Measurements from ENCODE around the gene PPARG.

PPARG gene

GRCh38 chr3:12420393-12420792, 131.5 kb downstream of the PPARG start:
- no peaks in the 10 kb centered on the region for H3K9me3 ChIP-seq (replicated peaks; ENCODE audit: insufficient read depth, low read length)
- no peak overlapping the region for H3K27ac ChIP-seq (ENCODE audit: low read length)
- no peaks in the 10 kb centered on the region for H3K9me2 ChIP-seq (replicated peaks; ENCODE audit: insufficient read depth, low read length)
- H3K27me3 ChIP-seq (replicated peaks; ENCODE audit: insufficient read depth, low read length): no peaks in the 10 kb centered on the region
- no peak overlapping the region for H2AFZ ChIP-seq (ENCODE audit: low read length)
- H3K4me2 ChIP-seq (ENCODE audit: low read depth, low read length): no peak overlapping the region
- H3K4me1 ChIP-seq (ENCODE audit: low read length): no peaks in the 10 kb centered on the region
- H4K20me1 ChIP-seq (ENCODE audit: insufficient read depth, low read length): no peaks in the 10 kb centered on the region
- no peaks in the 10 kb centered on the region for H3K79me2 ChIP-seq (ENCODE audit: low read length)
- DNase-seq: no peak
- no peak overlapping the region for H3K4me3 ChIP-seq (ENCODE audit: low read length)
- no peak for TF ChIP-seq EZH2phosphoT487 (IDR thresholded peaks at IDR 0.05; ENCODE audit: low read length)
- no peak for TF ChIP-seq CTCF (IDR thresholded peaks at IDR 0.05; ENCODE audit: low read length)
- H3K9ac ChIP-seq (ENCODE audit: low read length): no peak overlapping the region
- H3F3A ChIP-seq (ENCODE audit: insufficient read depth, low read length): no peaks in the 10 kb centered on the region
- H3K36me3 ChIP-seq (replicated peaks; ENCODE audit: insufficient read depth, low read length): no peaks in the 10 kb centered on the region

DNA sequence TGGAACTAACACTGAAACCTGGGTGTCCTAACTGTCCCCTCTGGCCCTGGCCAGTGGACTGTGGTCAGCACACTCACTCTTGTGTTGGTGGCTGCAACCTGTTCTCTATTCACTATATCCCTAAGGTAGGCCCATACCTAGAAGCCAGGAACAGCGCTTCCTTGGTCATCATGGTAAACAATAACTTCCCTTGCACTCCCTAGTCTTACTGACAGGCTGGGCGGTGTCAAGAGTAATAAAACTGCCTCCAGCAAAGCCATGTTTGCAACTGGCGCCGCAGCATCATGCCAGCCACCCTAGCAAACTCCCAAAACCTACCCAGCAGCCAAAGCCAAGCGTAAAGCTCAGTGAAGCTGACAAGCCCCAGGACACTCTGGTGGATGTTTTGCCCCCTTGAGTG, 132.3 kb downstream of the PPARG start:
- Histone ChIP-seq H3K27me3 (replicated peaks; ENCODE audit: insufficient read depth, low read length) (no peaks in the 10 kb centered on the region), H2AFZ (ENCODE audit: low read length) (no peak overlapping the region), H3F3A (ENCODE audit: insufficient read depth, low read length) (no peaks in the 10 kb centered on the region), H3K9me3 (replicated peaks; ENCODE audit: insufficient read depth, low read length) (no peaks in the 10 kb centered on the region), H3K9ac (ENCODE audit: low read length) (no peak overlapping the region), H3K4me3 (ENCODE audit: low read length) (no peak overlapping the region), H3K9me2 (replicated peaks; ENCODE audit: insufficient read depth, low read length) (no peaks in the 10 kb centered on the region), H3K79me2 (ENCODE audit: low read length) (no peaks in the 10 kb centered on the region), H3K36me3 (replicated peaks; ENCODE audit: insufficient read depth, low read length) (no peaks in the 10 kb centered on the region), H4K20me1 (ENCODE audit: insufficient read depth, low read length) (no peaks in the 10 kb centered on the region), H3K4me2 (ENCODE audit: low read depth, low read length) (no peak overlapping the region), H3K27ac (ENCODE audit: low read length) (no peak overlapping the region), H3K4me1 (ENCODE audit: low read length) (no peaks in the 10 kb centered on the region)
- TF ChIP-seq CTCF (IDR thresholded peaks at IDR 0.05; ENCODE audit: low read length): no peak
- TF ChIP-seq EZH2 (optimal IDR thresholded peaks at IDR 0.05; ENCODE audit: low read depth, low read length): no peak
- no peak for TF ChIP-seq EZH2phosphoT487 (IDR thresholded peaks at IDR 0.05; ENCODE audit: low read length)
- no peak for DNase-seq

DNA sequence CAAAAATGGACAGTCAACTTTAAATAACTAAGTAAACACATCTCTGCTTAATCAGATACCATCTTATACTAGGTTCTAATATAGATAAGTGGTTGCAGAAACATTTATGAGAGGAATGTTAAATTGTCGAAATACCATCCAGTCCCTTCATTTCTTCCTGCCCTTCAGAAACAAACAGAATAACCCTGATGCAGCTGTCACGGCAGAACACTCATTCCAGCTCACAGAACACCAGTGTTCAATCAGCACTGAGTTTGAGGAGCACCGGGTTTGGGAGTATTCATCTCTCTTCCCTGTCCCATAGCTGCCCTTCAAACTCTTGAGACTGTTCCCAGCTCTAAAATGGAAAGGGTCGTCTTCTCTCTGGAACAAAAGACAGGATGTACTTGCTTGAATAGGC, 134.3 kb downstream of the PPARG start:
- no peaks in the 10 kb centered on the region for H3K9me2 ChIP-seq (replicated peaks; ENCODE audit: insufficient read depth, low read length)
- no peaks in the 10 kb centered on the region for H3K79me2 ChIP-seq (ENCODE audit: low read length)
- no peaks in the 10 kb centered on the region for H3F3A ChIP-seq (ENCODE audit: insufficient read depth, low read length)
- no peak for DNase-seq
- no peaks in the 10 kb centered on the region for H3K9me3 ChIP-seq (replicated peaks; ENCODE audit: insufficient read depth, low read length)
- H3K4me2 ChIP-seq (ENCODE audit: low read depth, low read length): no peak overlapping the region
- no peaks in the 10 kb centered on the region for H4K20me1 ChIP-seq (ENCODE audit: insufficient read depth, low read length)
- TF ChIP-seq EZH2 (optimal IDR thresholded peaks at IDR 0.05; ENCODE audit: low read depth, low read length) (no peak), CTCF (IDR thresholded peaks at IDR 0.05; ENCODE audit: low read length) (no peak), EZH2phosphoT487 (IDR thresholded peaks at IDR 0.05; ENCODE audit: low read length) (no peak)
- H3K27me3 ChIP-seq (replicated peaks; ENCODE audit: insufficient read depth, low read length): no peaks in the 10 kb centered on the region
- H3K36me3 ChIP-seq (replicated peaks; ENCODE audit: insufficient read depth, low read length): no peaks in the 10 kb centered on the region
- no peak overlapping the region for H2AFZ ChIP-seq (ENCODE audit: low read length)
- no peaks in the 10 kb centered on the region for H3K4me1 ChIP-seq (ENCODE audit: low read length)
- no peak overlapping the region for H3K4me3 ChIP-seq (ENCODE audit: low read length)
- no peak overlapping the region for H3K9ac ChIP-seq (ENCODE audit: low read length)
- H3K27ac ChIP-seq (ENCODE audit: low read length): no peak overlapping the region

Measured in MM.1S (cell line).